Gastrocnemius medialis (tissue), 4 donors: ENCODE data around the gene E2F3. TPM values are rescaled to one million over a fixed set of nuclear protein-coding genes. Genes with fewer than 3 reads are reported as not detected.
A peak's percentile ranks its signal among the peaks of the same experiment; 100 is the strongest.

Source experiments
- ATAC-seq, 2 donors: fragments of 150-250 bp; one replicate each; pipeline ENCODE4 v1.9.1; 2016
- DNase-seq, 2 donors: peaks; one replicate each; pipeline ENCODE4 v3.0.0-alpha.2; 2019
- H3K27ac ChIP-seq, 4 donors: fragments of 200-600 bp; sonication (generic); 1 replicate in 1 of 4; 2 replicates in 3 of 4; pipeline ENCODE4 v1.5.1; 2016 to 2018; ENCODE audit warnings: mild to moderate bottlenecking in 2 of 4, moderate library complexity in 1 of 4
- H3K27me3 ChIP-seq, 3 donors: fragments of 200-600 bp; sonication (generic) in 2 of 3; 1 replicate in 1 of 3; 2 replicates in 2 of 3; pipeline versions ENCODE4 v1.5.1 to v1.6.0; 2016 to 2019; ENCODE audit warnings: mild to moderate bottlenecking in 1 of 3, moderate library complexity in 1 of 3
- H3K36me3 ChIP-seq, 2 donors: fragments of 200-600 bp; sonication (generic) in 1 of 2; one replicate each; pipeline ENCODE4 v1.5.1; 2017 to 2018
- H3K4me1 ChIP-seq, 2 donors: fragments of 200-600 bp; sonication (generic) in 1 of 2; one replicate each; pipeline ENCODE4 v1.5.1; 2016 to 2017; ENCODE audit warnings: mild to moderate bottlenecking in 2 of 2
- H3K4me3 ChIP-seq, 4 donors: fragments of 200-600 bp; sonication (generic) in 3 of 4; 1 replicate in 1 of 4; 2 replicates in 3 of 4; pipeline ENCODE4 v1.5.1; 2016 to 2019; ENCODE audit warnings: mild to moderate bottlenecking in 2 of 4
- H3K9me3 ChIP-seq, 3 donors: fragments of 200-600 bp; sonication (generic) in 2 of 3; 1 replicate in 1 of 3; 2 replicates in 2 of 3; pipeline ENCODE4 v1.5.1; 2016 to 2019
- POLR2A ChIP-seq, 2 donors: fragments of 450-650 bp; IDR thresholded peaks; one replicate each; pipeline ENCODE4 v1.6.1; 2017; ENCODE audit warnings: antibody characterized with exemption in 2 of 2, mild to moderate bottlenecking in 2 of 2, moderate library complexity in 2 of 2
- in situ Hi-C, 4 donors: fragments of 200-750 bp; cut with MboI; loops; one replicate each; pipeline versions ENCODE4 v1.15.0 to v1.8.0; 2017; ENCODE audit warnings: low sequenced_read_pairs in 4 of 4
- intact Hi-C: fragments of 100-400 bp; cut with DNase I; formaldehyde crosslinking; loops from one replicate; pipeline ENCODE4 v1.15.1; 2023; ENCODE audit warnings: low total_unique reads
- total RNA-seq, 4 donors: library from RNA; depleted of rRNA; stranded (reverse); fragments of >200 nt; gene quantifications; one replicate each; pipeline versions ENCODE4 v1.1.0 to v1.2.3, GENCODE V29; 2016
- TF ChIP-seq, protein P1 (sequence below), 5 experiments: fragments of 450-650 bp in 3 of 5; fragments of 200-600 bp in 2 of 5; sonication (generic) in 2 of 5; IDR thresholded peaks in 4 of 5; conservative IDR thresholded peaks in 1 of 5; 1 replicate in 4 of 5; 2 replicates in 1 of 5; pipeline ENCODE4 v1.5.1; 2016 to 2019; ENCODE audit warnings: antibody characterized with exemption in 5 of 5, mild to moderate bottlenecking in 3 of 5, moderate library complexity in 3 of 5

The E2F3 gene
- total RNA-seq, 4 donors from 2014 or later: 5.4 to 13.6 (median 10.7) TPM

DNA sequence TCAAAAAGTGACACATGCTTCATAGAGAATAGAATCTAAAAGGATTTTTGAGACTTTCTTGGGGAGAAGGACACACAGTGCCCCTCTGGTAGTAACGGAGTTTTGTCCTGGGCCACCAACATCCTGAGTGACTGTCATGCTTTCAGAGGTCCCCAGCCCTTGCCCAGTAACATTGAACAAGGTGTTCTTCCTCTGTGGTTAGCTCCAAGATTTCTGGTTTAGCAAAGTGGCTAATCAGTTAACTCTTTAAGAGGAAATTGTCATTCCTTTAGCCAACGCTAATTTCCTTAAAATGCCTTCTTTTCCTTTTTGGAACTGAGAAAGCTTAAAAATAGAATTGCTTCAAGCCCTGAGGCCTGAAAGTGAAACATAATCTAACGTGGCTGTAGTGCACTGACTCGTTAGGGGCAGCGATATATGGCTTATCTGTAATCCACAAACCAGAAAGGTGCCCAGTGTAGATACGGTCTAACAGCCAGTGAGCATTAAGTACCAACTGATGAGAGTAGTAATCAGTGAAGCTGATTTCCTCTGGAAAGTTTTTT, 7.8 kb downstream of the E2F3 start:
- Histone ChIP-seq H3K27me3 (no peaks in the 10 kb centered on the region), H3K36me3 (no peaks in the 10 kb centered on the region), H3K9me3 (no peaks in the 10 kb centered on the region), H3K4me3 (peak overlapping the region in 2 of 4 donors; percentile 4 to 29), H3K4me1 (peaks cover 23 to 63% of the 10 kb centered on the region in 2 donors), H3K27ac (peak overlapping the region; percentile 56 to 77 (median 63))
- in situ Hi-C loops: no loop called here
- ATAC-seq: peak in 1 of 2 donors; percentile 51
- no peak for DNase-seq
- intact Hi-C loops: no loop called here
- TF ChIP-seq POLR2A (IDR thresholded peaks at IDR 0.05): no peak
- TF ChIP-seq, protein P1, sequence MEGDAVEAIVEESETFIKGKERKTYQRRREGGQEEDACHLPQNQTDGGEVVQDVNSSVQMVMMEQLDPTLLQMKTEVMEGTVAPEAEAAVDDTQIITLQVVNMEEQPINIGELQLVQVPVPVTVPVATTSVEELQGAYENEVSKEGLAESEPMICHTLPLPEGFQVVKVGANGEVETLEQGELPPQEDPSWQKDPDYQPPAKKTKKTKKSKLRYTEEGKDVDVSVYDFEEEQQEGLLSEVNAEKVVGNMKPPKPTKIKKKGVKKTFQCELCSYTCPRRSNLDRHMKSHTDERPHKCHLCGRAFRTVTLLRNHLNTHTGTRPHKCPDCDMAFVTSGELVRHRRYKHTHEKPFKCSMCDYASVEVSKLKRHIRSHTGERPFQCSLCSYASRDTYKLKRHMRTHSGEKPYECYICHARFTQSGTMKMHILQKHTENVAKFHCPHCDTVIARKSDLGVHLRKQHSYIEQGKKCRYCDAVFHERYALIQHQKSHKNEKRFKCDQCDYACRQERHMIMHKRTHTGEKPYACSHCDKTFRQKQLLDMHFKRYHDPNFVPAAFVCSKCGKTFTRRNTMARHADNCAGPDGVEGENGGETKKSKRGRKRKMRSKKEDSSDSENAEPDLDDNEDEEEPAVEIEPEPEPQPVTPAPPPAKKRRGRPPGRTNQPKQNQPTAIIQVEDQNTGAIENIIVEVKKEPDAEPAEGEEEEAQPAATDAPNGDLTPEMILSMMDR (IDR thresholded peaks at IDR 0.05 in 4 of 5, conservative IDR thresholded peaks at IDR 0.05 in 1 of 5): no peak

DNA sequence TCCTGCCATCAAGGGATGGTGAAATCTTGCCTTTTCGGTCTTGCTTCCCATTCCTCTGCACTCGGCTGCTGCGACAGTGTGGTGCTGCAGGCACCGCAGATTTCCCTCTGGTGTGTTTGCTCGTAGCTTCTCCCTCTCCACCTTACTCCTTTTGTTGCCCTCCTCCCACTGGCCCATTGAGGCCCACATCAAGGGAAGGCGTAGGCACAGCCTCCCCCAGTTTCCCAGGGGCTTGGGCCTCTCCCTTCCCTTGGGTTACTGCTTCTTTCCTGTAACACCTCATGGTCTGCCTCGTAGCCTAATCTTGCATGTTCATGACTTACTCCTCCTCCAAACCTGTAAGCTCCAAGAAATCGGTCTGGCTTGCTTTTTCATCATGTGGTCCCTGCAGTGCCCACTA, 9.9 kb downstream of the E2F3 start:
- H3K4me3 ChIP-seq: no peak overlapping the region
- in situ Hi-C loops (no loop called here), intact Hi-C loops (no loop called here)
- peak overlapping the region; percentile 6 to 84 (median 43) for H3K27ac ChIP-seq
- no peak for DNase-seq
- no peaks in the 10 kb centered on the region for H3K9me3 ChIP-seq
- no peak for ATAC-seq
- H3K27me3 ChIP-seq: no peaks in the 10 kb centered on the region
- peaks cover 38 to 78% of the 10 kb centered on the region in 2 donors for H3K4me1 ChIP-seq
- TF ChIP-seq POLR2A (IDR thresholded peaks at IDR 0.05): no peak
- TF ChIP-seq, protein P1 (IDR thresholded peaks at IDR 0.05 in 4 of 5, conservative IDR thresholded peaks at IDR 0.05 in 1 of 5): no peak
- no peaks in the 10 kb centered on the region for H3K36me3 ChIP-seq

DNA sequence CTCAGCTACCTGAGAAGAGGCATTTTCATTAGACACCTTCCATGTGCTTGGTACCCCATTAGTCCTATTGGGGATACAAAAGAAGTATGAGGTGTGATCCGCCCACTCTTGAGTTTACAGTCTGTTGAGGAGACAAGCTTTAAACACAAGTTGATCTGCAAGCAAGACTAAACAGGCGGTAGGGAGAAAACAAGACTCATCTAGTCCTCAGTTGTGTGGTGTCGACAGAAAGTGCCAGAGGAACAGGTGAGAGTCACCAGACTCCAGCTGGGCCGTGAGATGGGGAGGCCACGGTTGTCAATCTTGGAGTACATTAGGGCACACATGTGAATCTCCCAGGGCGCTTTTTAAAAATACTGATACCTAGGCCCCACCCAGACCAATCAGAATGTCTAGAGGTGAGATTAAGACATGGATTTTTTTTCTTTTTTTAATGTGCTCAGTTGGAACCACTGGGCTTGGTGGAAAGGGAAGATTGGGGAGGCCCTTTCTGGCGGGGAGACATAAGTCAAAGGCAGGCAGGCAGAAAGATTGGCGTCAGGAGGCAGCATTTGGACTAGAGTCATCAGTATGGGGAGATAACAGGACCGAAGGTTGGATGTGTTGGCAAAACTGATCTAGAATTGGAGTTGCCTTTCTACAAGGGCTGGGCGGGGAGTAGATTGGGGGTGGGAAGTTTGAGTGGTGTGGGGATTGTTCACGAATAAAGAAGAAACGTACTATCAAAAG, 10.4 kb downstream of the E2F3 start:
- intact Hi-C loops: no loop called here
- Histone ChIP-seq H3K27me3 (no peaks in the 10 kb centered on the region), H3K4me1 (peaks cover 38 to 83% of the 10 kb centered on the region in 2 donors), H3K9me3 (no peaks in the 10 kb centered on the region), H3K4me3 (no peak overlapping the region), H3K36me3 (no peaks in the 10 kb centered on the region), H3K27ac (peak overlapping the region; percentile 41 to 84 (median 62))
- DNase-seq (peak; percentile 42 to 55), ATAC-seq (peak; percentile 49 to 63)
- in situ Hi-C loops: no loop called here
- TF ChIP-seq, protein P1 (IDR thresholded peaks at IDR 0.05 in 4 of 5, conservative IDR thresholded peaks at IDR 0.05 in 1 of 5): no peak
- no peak for TF ChIP-seq POLR2A (IDR thresholded peaks at IDR 0.05)

DNA sequence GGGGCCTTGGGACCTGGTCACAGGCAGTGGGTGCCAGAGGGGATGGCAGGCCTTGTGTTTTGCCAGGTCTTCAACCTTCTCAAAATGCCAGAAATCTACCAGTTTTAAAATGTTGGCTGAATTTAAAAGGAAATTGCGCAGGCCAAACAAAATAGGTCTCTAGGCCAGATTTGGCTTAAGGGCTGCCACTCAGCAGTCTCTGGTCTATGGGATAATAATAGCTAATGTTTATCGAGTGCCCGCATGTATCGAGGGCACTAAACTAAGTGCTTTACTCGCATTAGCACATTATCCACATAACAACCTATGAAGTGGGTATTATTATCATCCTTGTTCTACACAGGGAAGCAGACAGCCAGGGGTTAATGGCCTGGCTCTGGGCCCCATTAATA, 11.0 kb downstream of the E2F3 start:
- no peaks in the 10 kb centered on the region for H3K36me3 ChIP-seq
- peaks cover 38 to 86% of the 10 kb centered on the region in 2 donors for H3K4me1 ChIP-seq
- H3K27me3 ChIP-seq: no peaks in the 10 kb centered on the region
- intact Hi-C loops: no loop called here
- DNase-seq (no peak), ATAC-seq (no peak)
- no peak overlapping the region for H3K4me3 ChIP-seq
- in situ Hi-C loops: no loop called here
- TF ChIP-seq, protein P1 (IDR thresholded peaks at IDR 0.05 in 4 of 5, conservative IDR thresholded peaks at IDR 0.05 in 1 of 5): no peak
- TF ChIP-seq POLR2A (IDR thresholded peaks at IDR 0.05): no peak
- peak overlapping the region; percentile 41 to 84 (median 62) for H3K27ac ChIP-seq
- no peaks in the 10 kb centered on the region for H3K9me3 ChIP-seq
